ENCODE measurements around the gene MZT2A. TPM values are rescaled to one million over a fixed set of nuclear protein-coding genes. Genes with fewer than 3 reads are reported as not detected.
"Not testable (repeated sequence)": the region's sequence is repeated elsewhere in the genome, so short reads cannot be mapped to it uniquely, and the experiment has no call there.

Gene MZT2A
- total and polyA plus RNA-seq, 9 of the 15 experiments (the other 6 are each of a cell fraction or from before 2014, with no cell fraction given): 5.8 to 355 (median 101) TPM

DNA sequence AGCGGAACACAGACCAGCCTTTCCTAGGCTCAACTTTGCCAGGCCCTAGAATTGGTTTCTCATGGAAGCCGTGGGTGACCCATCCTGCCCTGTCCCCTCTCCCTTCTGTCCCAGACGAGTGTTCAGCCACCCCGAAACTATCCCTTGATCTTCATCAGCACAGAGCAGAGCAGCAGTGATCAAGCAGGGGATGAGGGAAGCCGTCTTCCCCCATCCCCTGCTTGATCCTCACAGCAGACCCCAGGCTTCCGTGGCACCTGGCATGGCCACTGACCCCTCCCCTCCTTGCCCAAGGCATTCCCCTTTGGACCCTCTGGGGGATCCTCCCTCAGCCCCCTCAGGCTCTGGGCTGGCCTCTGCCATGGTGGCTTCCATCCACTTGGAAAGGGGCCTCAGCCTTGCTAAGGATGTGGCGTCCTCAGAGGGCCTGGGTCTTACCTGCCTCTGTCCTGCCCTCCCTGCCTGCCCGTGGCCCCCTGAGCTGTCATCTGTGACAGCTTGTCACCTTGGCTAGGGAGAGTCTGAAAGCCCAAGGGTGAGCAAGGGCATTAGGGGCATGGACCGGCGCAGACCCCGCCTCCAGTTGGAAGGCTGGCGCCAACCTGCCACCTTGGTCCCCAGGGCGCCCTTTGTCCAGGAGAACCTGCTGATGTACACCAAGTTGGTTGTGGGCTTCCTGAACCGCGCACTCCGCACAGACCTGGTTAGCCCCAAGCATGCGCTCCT, 25.1 kb upstream of the MZT2A start:
- peaks cover 50% of the 10 kb centered on the region; the same call in 1 of the 3 replicates for H3K36me3 ChIP-seq (ENCODE audit: control insufficient read depth, insufficient read depth, low read length)
- H3K9ac ChIP-seq (ENCODE audit: insufficient read depth in 1 of 2, low read depth in 2 of 2, low read length in 2 of 2): no peak overlapping the region

DNA sequence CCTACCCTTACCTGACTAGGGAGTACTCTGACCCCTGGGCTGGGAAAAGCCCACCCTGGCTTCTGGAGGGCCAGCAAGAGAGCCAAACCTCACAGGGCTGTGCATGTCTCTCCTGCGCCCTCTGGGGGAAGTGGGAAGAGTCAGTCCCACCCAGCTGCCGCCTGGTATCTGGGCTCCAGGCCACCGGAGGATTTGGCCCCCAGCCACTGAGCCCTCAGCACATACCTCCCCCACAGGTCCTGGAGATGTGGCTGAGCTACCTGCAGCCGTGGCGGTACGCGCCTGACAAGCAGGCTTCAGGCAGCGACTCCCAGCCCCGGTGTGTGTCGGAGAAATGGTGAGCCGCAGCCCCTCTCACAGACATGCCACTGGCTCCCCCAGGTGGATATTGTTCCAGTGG, 24.4 kb upstream of the MZT2A start:
- H3K9ac ChIP-seq (ENCODE audit: insufficient read depth in 1 of 2, low read depth in 2 of 2, low read length in 2 of 2); intact Hi-C loops (cut with micrococcal nuclease); CTCF ChIA-PET (ENCODE audit: low intra/inter-chr PET ratio); H3K79me2 ChIP-seq (ENCODE audit: control insufficient read depth, insufficient read depth, low read length); FAIRE-seq; H4K20me1 ChIP-seq (replicated peaks; ENCODE audit: control insufficient read depth, insufficient read depth, low read length); POLR2A ChIA-PET; H3K4me3 ChIP-seq; H3K9me3 ChIP-seq (replicated peaks; ENCODE audit: control insufficient read depth, insufficient read depth, low read depth, low read length); H3K9me1 ChIP-seq (ENCODE audit: control insufficient read depth, insufficient read depth, low read length); H2AFZ ChIP-seq (ENCODE audit: low read depth, low read length); H3K27me3 ChIP-seq (ENCODE audit: control insufficient read depth in 2 of 2, insufficient read depth in 2 of 2, low read length in 2 of 2); H3K27ac ChIP-seq (ENCODE audit: extremely low read depth, low read depth, low read length); H3K4me2 ChIP-seq (ENCODE audit: insufficient read depth, low read length); BruUV-seq (replicated peaks): not testable (repeated sequence)
- in situ Hi-C loops (cut with MboI): loop anchor here (25.0 kb wide), 1 partner anchor 1179 kb away; the partner anchor contains the start of gene IMP4
- Histone ChIP-seq H3K4me1 (replicated peaks in 1 of 2; ENCODE audit: control insufficient read depth in 2 of 2, insufficient read depth in 2 of 2, low read length in 2 of 2) (peaks cover 0 to 16% of the 10 kb centered on the region in 2 experiments; a peak in 2 of 5 replicates), H3K36me3 (ENCODE audit: control insufficient read depth, insufficient read depth, low read length) (peaks cover 51% of the 10 kb centered on the region; the same call in 1 of the 3 replicates)
- TF ChIP-seq POLR2G (IDR thresholded peaks at IDR 0.05; ENCODE audit: low read depth, low read length) (peak; percentile 47), NFIC (IDR thresholded peaks at IDR 0.05) (peak; percentile 53), RAD21 (CRISPR knock-in tag; conservative IDR thresholded peaks at IDR 0.05 in 1 of 2, IDR thresholded peaks at IDR 0.05 in 1 of 2) (peak in 1 of 2 experiments; percentile 34; a peak in 2 of 4 replicates)
- TF ChIP-seq, protein P1, sequence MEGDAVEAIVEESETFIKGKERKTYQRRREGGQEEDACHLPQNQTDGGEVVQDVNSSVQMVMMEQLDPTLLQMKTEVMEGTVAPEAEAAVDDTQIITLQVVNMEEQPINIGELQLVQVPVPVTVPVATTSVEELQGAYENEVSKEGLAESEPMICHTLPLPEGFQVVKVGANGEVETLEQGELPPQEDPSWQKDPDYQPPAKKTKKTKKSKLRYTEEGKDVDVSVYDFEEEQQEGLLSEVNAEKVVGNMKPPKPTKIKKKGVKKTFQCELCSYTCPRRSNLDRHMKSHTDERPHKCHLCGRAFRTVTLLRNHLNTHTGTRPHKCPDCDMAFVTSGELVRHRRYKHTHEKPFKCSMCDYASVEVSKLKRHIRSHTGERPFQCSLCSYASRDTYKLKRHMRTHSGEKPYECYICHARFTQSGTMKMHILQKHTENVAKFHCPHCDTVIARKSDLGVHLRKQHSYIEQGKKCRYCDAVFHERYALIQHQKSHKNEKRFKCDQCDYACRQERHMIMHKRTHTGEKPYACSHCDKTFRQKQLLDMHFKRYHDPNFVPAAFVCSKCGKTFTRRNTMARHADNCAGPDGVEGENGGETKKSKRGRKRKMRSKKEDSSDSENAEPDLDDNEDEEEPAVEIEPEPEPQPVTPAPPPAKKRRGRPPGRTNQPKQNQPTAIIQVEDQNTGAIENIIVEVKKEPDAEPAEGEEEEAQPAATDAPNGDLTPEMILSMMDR (IDR thresholded peaks at IDR 0.05 in 2 of 3, conservative IDR thresholded peaks at IDR 0.05 in 1 of 3; ENCODE audit: insufficient read depth in 2 of 3, low read depth in 1 of 3, low read length in 3 of 3): peak; percentile 33 to 45 (median 42); a peak in 4 of 6 replicates
- 90% methylated on average over 8 of the region's 11 CpGs for WGBS (ENCODE audit: insufficient coverage, low coverage, missing lambda C conversion rate)
- peak in 2 of 4 experiments; percentile 10 to 46 for DNase-seq (ENCODE audit: extremely low read depth in 1 of 4, low spot score in 3 of 4)
- peak; percentile 70 for ATAC-seq

More for the DNA sequence above, 25.1 kb upstream of the MZT2A start:
- TF ChIP-seq POLR2G (IDR thresholded peaks at IDR 0.05; ENCODE audit: low read depth, low read length) (peak; percentile 7), ETV6 (IDR thresholded peaks at IDR 0.05; ENCODE audit: borderline replicate concordance in 1 of 2, low read depth in 2 of 2, low read length in 1 of 2) (no peak), ETV6 (CRISPR knock-in tag; IDR thresholded peaks at IDR 0.05; ENCODE audit: borderline replicate concordance) (no peak)
- no peak overlapping the region for H3K4me3 ChIP-seq
- ATAC-seq: no peak
- CTCF ChIA-PET (ENCODE audit: low intra/inter-chr PET ratio): no interaction called here
- H2AFZ ChIP-seq (ENCODE audit: low read depth, low read length): no peak overlapping the region
- DNase-seq (ENCODE audit: extremely low read depth in 1 of 4, low spot score in 3 of 4): peak in 1 of 4 experiments; percentile 3
- no peaks in the 10 kb centered on the region for H3K27me3 ChIP-seq (ENCODE audit: control insufficient read depth in 2 of 2, insufficient read depth in 2 of 2, low read length in 2 of 2)
- no peaks in the 10 kb centered on the region for H4K20me1 ChIP-seq (replicated peaks; ENCODE audit: control insufficient read depth, insufficient read depth, low read length)
- no peaks in the 10 kb centered on the region for H3K9me3 ChIP-seq (replicated peaks; ENCODE audit: control insufficient read depth, insufficient read depth, low read depth, low read length)
- intact Hi-C loops (cut with micrococcal nuclease): no loop called here
- H3K4me2 ChIP-seq (ENCODE audit: insufficient read depth, low read length): no peak overlapping the region
- peaks cover 0 to 20% of the 10 kb centered on the region in 2 experiments; a peak in 2 of 5 replicates for H3K4me1 ChIP-seq (replicated peaks in 1 of 2; ENCODE audit: control insufficient read depth in 2 of 2, insufficient read depth in 2 of 2, low read length in 2 of 2)
- in situ Hi-C loops (cut with MboI): loop anchor here (25.0 kb wide), 1 partner anchor 1180 kb away; the partner anchor contains the start of gene IMP4
- WGBS (ENCODE audit: insufficient coverage, low coverage, missing lambda C conversion rate): 88% methylated on average over 12 of the region's 17 CpGs
- BruUV-seq (replicated peaks): no TSS peak
- H3K79me2 ChIP-seq (ENCODE audit: control insufficient read depth, insufficient read depth, low read length): no peaks in the 10 kb centered on the region
- no peaks in the 10 kb centered on the region for H3K9me1 ChIP-seq (ENCODE audit: control insufficient read depth, insufficient read depth, low read length)
- POLR2A ChIA-PET: no interaction called here
- FAIRE-seq: no peak
- H3K27ac ChIP-seq (ENCODE audit: extremely low read depth, low read depth, low read length): no peak overlapping the region

Measured in K562 (cell line).